Fibroblast of lung (primary cell): ENCODE results near the gene SLC20A1. TPM values are rescaled to one million over a fixed set of nuclear protein-coding genes. Genes with fewer than 3 reads are reported as not detected.

Experiments
- DNase-seq, 2 donors: peaks; one replicate each; pipeline versions ENCODE4 v3.0.0 to v3.0.0-alpha.2; 2010; ENCODE audit warnings: low read depth in 2 of 2
- H2AFZ ChIP-seq: 2 replicates; pipeline ENCODE4 v1.5.1; 2012; ENCODE audit warnings: low read length, control low read depth, inconsistent platforms
- H3K27ac ChIP-seq: 2 replicates; pipeline ENCODE4 v1.5.1; 2011; ENCODE audit warnings: low read length, control low read depth; ENCODE audit not compliant: insufficient read depth
- H3K27me3 ChIP-seq: 2 replicates; pipeline ENCODE4 v1.5.1; 2011; ENCODE audit warnings: mild to moderate bottlenecking, low read length; ENCODE audit not compliant: control insufficient read depth, insufficient read depth
- H3K36me3 ChIP-seq: 2 replicates; pipeline ENCODE4 v1.5.1; 2011; ENCODE audit warnings: low read length; ENCODE audit not compliant: control insufficient read depth, insufficient read depth
- H3K4me1 ChIP-seq: 2 replicates; pipeline ENCODE4 v1.5.1; 2011; ENCODE audit warnings: low read length; ENCODE audit not compliant: control insufficient read depth, insufficient read depth; ENCODE audit errors: extremely low read depth
- H3K4me2 ChIP-seq: 2 replicates; pipeline ENCODE4 v1.5.1; 2011; ENCODE audit warnings: low read length, control low read depth; ENCODE audit not compliant: insufficient read depth; ENCODE audit errors: extremely low read depth
- H3K4me3 ChIP-seq, 4 experiments: fragments of 200-600 bp in 1 of 4; sonication (generic) in 1 of 4; replicated peaks in 1 of 4; 2 replicates each; pipeline ENCODE4 v1.5.1; 2011 to 2016; ENCODE audit warnings: low read length in 4 of 4, low read depth in 3 of 4, mild to moderate bottlenecking in 3 of 4, control low read depth in 2 of 4, inconsistent platforms in 1 of 4, mixed read lengths in 1 of 4; ENCODE audit not compliant: insufficient read depth in 1 of 4; ENCODE audit errors: control extremely low read depth in 1 of 4
- H3K79me2 ChIP-seq: 2 replicates; pipeline ENCODE4 v1.5.1; 2012; ENCODE audit warnings: mild to moderate bottlenecking, low read length, inconsistent platforms; ENCODE audit not compliant: control insufficient read depth, insufficient read depth
- H3K9ac ChIP-seq: 2 replicates; pipeline ENCODE4 v1.5.1; 2011; ENCODE audit warnings: mild to moderate bottlenecking, low read length, control low read depth; ENCODE audit not compliant: insufficient read depth
- H3K9me3 ChIP-seq: 2 replicates; pipeline ENCODE4 v1.5.1; 2012; ENCODE audit warnings: low read depth, low read length; ENCODE audit not compliant: control insufficient read depth, insufficient read depth
- H4K20me1 ChIP-seq: 2 replicates; pipeline ENCODE4 v1.5.1; 2011; ENCODE audit warnings: low read length; ENCODE audit not compliant: control insufficient read depth, insufficient read depth; ENCODE audit errors: extremely low read depth
- EZH2 ChIP-seq: IDR thresholded peaks from 2 replicates; pipeline ENCODE4 v1.5.1; 2012; ENCODE audit warnings: low read length, control low read depth, mild to moderate bottlenecking; ENCODE audit errors: missing control alignments
- polyA plus RNA-seq, 2 donors: library from polyadenylated mRNA; depleted of rRNA in 1 of 2; stranded (reverse) in 1 of 2; unstranded in 1 of 2; fragments of >200 nt; gene quantifications; 2 replicates each; pipeline ENCODE4 v1.2.1, GENCODE V29; 2011 to 2012; ENCODE audit warnings: missing spikeins in 1 of 2
- total RNA-seq: library from RNA; depleted of rRNA; stranded (reverse); fragments of >200 nt; gene quantifications from 2 replicates; pipeline ENCODE4 v1.2.1, GENCODE V29; 2014
- TF ChIP-seq, protein P1 (sequence below), 2 donors: IDR thresholded peaks in 1 of 2; conservative IDR thresholded peaks in 1 of 2; 1 replicate in 1 of 2; 2 replicates in 1 of 2; pipeline ENCODE4 v1.5.1; 2011 to 2012; ENCODE audit warnings: low read length in 2 of 2, control low read depth in 1 of 2, inconsistent platforms in 1 of 2, low read depth in 1 of 2, mild to moderate bottlenecking in 1 of 2

The SLC20A1 gene
- total and polyA plus RNA-seq, 2 donors (not counting 1 experiment from before 2014, with no cell fraction given): 61.3 to 77.3 TPM

- no peak overlapping the region for H3K4me3 ChIP-seq
- H3K9me3 ChIP-seq: no peaks in the 10 kb centered on the region
- no peak overlapping the region for H3K27ac ChIP-seq
- H4K20me1 ChIP-seq: no peaks in the 10 kb centered on the region
- no peaks in the 10 kb centered on the region for H3K27me3 ChIP-seq
- no peak overlapping the region for H2AFZ ChIP-seq
- TF ChIP-seq, protein P1, sequence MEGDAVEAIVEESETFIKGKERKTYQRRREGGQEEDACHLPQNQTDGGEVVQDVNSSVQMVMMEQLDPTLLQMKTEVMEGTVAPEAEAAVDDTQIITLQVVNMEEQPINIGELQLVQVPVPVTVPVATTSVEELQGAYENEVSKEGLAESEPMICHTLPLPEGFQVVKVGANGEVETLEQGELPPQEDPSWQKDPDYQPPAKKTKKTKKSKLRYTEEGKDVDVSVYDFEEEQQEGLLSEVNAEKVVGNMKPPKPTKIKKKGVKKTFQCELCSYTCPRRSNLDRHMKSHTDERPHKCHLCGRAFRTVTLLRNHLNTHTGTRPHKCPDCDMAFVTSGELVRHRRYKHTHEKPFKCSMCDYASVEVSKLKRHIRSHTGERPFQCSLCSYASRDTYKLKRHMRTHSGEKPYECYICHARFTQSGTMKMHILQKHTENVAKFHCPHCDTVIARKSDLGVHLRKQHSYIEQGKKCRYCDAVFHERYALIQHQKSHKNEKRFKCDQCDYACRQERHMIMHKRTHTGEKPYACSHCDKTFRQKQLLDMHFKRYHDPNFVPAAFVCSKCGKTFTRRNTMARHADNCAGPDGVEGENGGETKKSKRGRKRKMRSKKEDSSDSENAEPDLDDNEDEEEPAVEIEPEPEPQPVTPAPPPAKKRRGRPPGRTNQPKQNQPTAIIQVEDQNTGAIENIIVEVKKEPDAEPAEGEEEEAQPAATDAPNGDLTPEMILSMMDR (conservative IDR thresholded peaks at IDR 0.05 in 1 of 2, IDR thresholded peaks at IDR 0.05 in 1 of 2; ENCODE audit: low read depth in 1 of 2, low read length in 2 of 2): no peak
- TF ChIP-seq EZH2: no peak
- no peak overlapping the region for H3K4me2 ChIP-seq
- no peaks in the 10 kb centered on the region for H3K79me2 ChIP-seq
- DNase-seq: no peak
- H3K9ac ChIP-seq: no peak overlapping the region
- H3K4me1 ChIP-seq: peaks cover 6% of the 10 kb centered on the region
- H3K36me3 ChIP-seq: no peaks in the 10 kb centered on the region
Observed at GRCh38 chr2:112603731-112604130, 42.0 kb upstream of the SLC20A1 start.

DNA sequence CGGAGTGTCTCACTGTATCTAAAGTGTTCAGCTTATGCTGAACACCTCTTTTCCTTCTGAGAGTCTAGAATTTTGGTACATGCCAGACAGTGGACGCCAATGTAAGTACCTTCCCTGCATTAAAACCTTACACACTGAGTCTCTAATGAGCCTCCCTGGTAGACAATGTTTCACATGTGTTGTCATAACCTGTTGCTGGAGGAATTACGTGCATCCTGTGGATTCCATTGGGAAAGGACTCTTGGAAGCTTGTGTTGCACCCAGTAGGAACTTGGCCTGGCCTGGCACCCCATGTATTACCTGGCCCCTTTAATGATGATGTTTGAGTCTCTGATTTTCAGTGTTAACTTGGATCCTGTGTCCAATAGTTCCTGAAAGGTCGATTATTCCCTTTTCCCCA, 40.8 kb upstream of the SLC20A1 start:
- Histone ChIP-seq H3K36me3 (no peaks in the 10 kb centered on the region), H2AFZ (no peak overlapping the region), H3K27ac (no peak overlapping the region), H3K79me2 (no peaks in the 10 kb centered on the region), H3K4me1 (peaks cover 6% of the 10 kb centered on the region), H3K9me3 (no peaks in the 10 kb centered on the region), H3K9ac (no peak overlapping the region), H4K20me1 (no peaks in the 10 kb centered on the region), H3K27me3 (no peaks in the 10 kb centered on the region), H3K4me3 (no peak overlapping the region), H3K4me2 (no peak overlapping the region)
- DNase-seq: no peak
- TF ChIP-seq EZH2: no peak

DNA sequence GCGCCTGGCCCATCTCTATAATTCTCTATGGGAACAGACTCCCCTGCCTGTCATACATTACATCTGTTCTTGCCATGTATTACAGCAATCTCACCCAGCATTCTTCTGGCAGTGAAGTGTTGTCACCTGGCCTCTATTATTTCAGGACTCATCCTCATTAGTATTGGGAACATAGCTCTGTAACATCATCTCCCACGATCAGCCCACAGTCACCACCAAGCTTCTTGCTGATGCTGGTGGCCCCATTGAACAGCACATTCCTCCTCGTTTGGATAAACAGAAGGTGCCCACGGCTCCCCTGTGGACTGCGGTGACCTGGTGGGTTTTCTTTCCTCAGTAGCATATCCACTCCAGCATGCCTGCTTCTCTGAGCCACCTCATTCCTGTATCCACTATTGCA, 39.8 kb upstream of the SLC20A1 start:
- H4K20me1 ChIP-seq: no peaks in the 10 kb centered on the region
- no peak for DNase-seq
- H3K36me3 ChIP-seq: no peaks in the 10 kb centered on the region
- no peaks in the 10 kb centered on the region for H3K27me3 ChIP-seq
- H3K9me3 ChIP-seq: no peaks in the 10 kb centered on the region
- no peak overlapping the region for H3K4me3 ChIP-seq
- H3K4me1 ChIP-seq: peaks cover 6% of the 10 kb centered on the region
- H3K4me2 ChIP-seq: no peak overlapping the region
- no peaks in the 10 kb centered on the region for H3K79me2 ChIP-seq
- H3K9ac ChIP-seq: no peak overlapping the region
- no peak overlapping the region for H2AFZ ChIP-seq
- H3K27ac ChIP-seq: no peak overlapping the region
- TF ChIP-seq, protein P1 (conservative IDR thresholded peaks at IDR 0.05 in 1 of 2, IDR thresholded peaks at IDR 0.05 in 1 of 2; ENCODE audit: low read depth in 1 of 2, low read length in 2 of 2): no peak
- TF ChIP-seq EZH2: no peak
